K562 (cell line): ENCODE measurements around the gene OR10P1.

ENCODE experiments used
- ARHGAP35 ChIP-seq: fragments of 450-650 bp; IDR thresholded peaks from 2 replicates; pipeline ENCODE4 v1.6.1; 2018; ENCODE audit not compliant: partially characterized antibody
- ZFP30 ChIP-seq: fragments of 250-450 bp; sonication (Bioruptor Pico); IDR thresholded peaks from 2 replicates; pipeline ENCODE4 v1.8.0; 2022; ENCODE audit warnings: moderate library complexity, mild to moderate bottlenecking, inconsistent platforms, borderline replicate concordance
- ZNF184 ChIP-seq: sonication (generic); formaldehyde crosslinking; IDR thresholded peaks from 2 replicates; pipeline ENCODE4 v1.5.0; 2020; ENCODE audit warnings: missing genetic modification reagents
- TF ChIP-seq, protein P1 (sequence below): sonication (generic); formaldehyde crosslinking; IDR thresholded peaks from 2 replicates; pipeline ENCODE4 v1.8.0; 2022; ENCODE audit warnings: mild to moderate bottlenecking, missing genetic modification reagents, borderline replicate concordance

DNA sequence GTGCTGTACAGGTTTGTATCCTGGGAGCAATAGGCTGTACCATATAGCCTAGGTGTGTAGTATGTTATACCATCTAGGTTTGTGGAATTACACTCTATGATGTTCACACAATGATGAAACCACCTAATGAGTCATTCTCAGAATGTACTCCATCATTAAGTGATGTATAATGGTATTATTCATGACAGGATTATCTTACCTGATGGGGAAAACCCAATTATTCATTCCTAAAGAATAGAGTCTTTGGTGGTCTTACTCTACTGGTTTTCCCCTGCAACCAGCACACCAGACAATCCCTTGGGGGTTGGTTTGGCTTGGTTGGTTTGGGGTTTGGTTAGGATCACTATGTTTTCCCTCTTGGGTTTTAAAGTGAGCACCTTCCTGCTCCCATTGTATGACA, 12.6 kb upstream of the OR10P1 start:
- no peak for TF ChIP-seq ARHGAP35
- TF ChIP-seq ZFP30 = no peak
- TF ChIP-seq, protein P1, sequence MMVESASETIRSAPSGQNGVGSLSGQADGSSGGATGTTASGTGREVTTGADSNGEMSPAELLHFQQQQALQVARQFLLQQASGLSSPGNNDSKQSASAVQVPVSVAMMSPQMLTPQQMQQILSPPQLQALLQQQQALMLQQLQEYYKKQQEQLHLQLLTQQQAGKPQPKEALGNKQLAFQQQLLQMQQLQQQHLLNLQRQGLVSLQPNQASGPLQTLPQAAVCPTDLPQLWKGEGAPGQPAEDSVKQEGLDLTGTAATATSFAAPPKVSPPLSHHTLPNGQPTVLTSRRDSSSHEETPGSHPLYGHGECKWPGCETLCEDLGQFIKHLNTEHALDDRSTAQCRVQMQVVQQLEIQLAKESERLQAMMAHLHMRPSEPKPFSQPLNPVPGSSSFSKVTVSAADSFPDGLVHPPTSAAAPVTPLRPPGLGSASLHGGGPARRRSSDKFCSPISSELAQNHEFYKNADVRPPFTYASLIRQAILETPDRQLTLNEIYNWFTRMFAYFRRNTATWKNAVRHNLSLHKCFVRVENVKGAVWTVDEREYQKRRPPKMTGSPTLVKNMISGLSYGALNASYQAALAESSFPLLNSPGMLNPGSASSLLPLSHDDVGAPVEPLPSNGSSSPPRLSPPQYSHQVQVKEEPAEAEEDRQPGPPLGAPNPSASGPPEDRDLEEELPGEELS = no peak
- no peak for TF ChIP-seq ZNF184 (CRISPR knock-in tag)
